H1 (cell line): Measurements from ENCODE around the gene ARMC9. TPM values are rescaled to one million over a fixed set of nuclear protein-coding genes. Genes with fewer than 3 reads are reported as not detected.

Experiments
- CTCF ChIA-PET: fragments of 300-600 bp; sonication (Branson Sonifier 250); formaldehyde crosslinking; loops from one replicate; lab custom pipeline; 2021; ENCODE audit not compliant: partially characterized antibody; lab: Charles Lee
- POLR2A ChIA-PET: fragments of 300-600 bp; sonication (Branson Sonifier 250); formaldehyde crosslinking; loops from one replicate; lab custom pipeline; 2021; ENCODE audit warnings: inconsistent platforms; ENCODE audit not compliant: partially characterized antibody; lab: Charles Lee
- DNase-seq, 2 experiments: peaks; one replicate each; pipeline versions ENCODE4 v3.0.0 to v3.0.0-alpha.2; 2010 to 2022; ENCODE audit warnings: low spot score in 2 of 2, low read depth in 1 of 2, mixed read lengths in 1 of 2
- FAIRE-seq: peaks from 2 replicates; lab custom pipeline; 2011; peaks lifted over from hg19 to GRCh38; lab: Jason Lieb, UNC
- H2AFZ ChIP-seq: 2 replicates; pipeline ENCODE4 v1.8.1; 2012; ENCODE audit warnings: low read length, inconsistent platforms
- H2AK5ac ChIP-seq: 2 replicates; pipeline ENCODE4 v1.6.1; 2013; ENCODE audit warnings: low read depth, low read length
- H2BK120ac ChIP-seq: replicated peaks from 2 replicates; pipeline ENCODE3; 2013; ENCODE audit warnings: low read depth, low read length, inconsistent platforms
- H2BK12ac ChIP-seq: 2 replicates; pipeline ENCODE4 v1.6.1; 2013; ENCODE audit warnings: low read depth, low read length
- H2BK15ac ChIP-seq: 2 replicates; pipeline ENCODE4 v1.6.1; 2013; ENCODE audit warnings: low read length
- H2BK20ac ChIP-seq: 2 replicates; pipeline ENCODE4 v1.6.1; 2013; ENCODE audit warnings: low read length
- H2BK5ac ChIP-seq: 2 replicates; pipeline ENCODE4 v1.6.1; 2013; ENCODE audit warnings: low read depth, low read length
- H3K14ac ChIP-seq: 2 replicates; pipeline ENCODE4 v1.6.1; 2013; ENCODE audit warnings: inconsistent platforms; ENCODE audit not compliant: insufficient read length
- H3K18ac ChIP-seq: 2 replicates; pipeline ENCODE4 v1.6.1; 2013; ENCODE audit warnings: low read length; ENCODE audit errors: extremely low read depth
- H3K23ac ChIP-seq: 2 replicates; pipeline ENCODE4 v1.6.1; 2013; ENCODE audit warnings: inconsistent platforms; ENCODE audit not compliant: insufficient read length
- H3K23me2 ChIP-seq: 2 replicates; pipeline ENCODE4 v1.6.1; 2013; ENCODE audit warnings: low read depth, low read length
- H3K27ac ChIP-seq: 2 replicates; pipeline ENCODE4 v1.6.1; 2011; ENCODE audit warnings: low read depth, low read length, inconsistent platforms
- H3K27me3 ChIP-seq, 4 experiments: replicated peaks in 1 of 4; 1 replicate in 1 of 4; 2 replicates in 3 of 4; pipeline versions ENCODE4 v1.6.1 to v1.8.1; 2011 to 2013; ENCODE audit warnings: low read length in 3 of 4, mild to moderate bottlenecking in 3 of 4, inconsistent platforms in 2 of 4, mixed read lengths in 2 of 4, moderate library complexity in 1 of 4; ENCODE audit not compliant: control insufficient read depth in 3 of 4, insufficient read depth in 3 of 4; ENCODE audit errors: extremely low read depth in 1 of 4
- H3K36me3 ChIP-seq, 4 experiments: 2 replicates each; pipeline versions ENCODE4 v1.6.1 to v1.8.1; 2011 to 2013; ENCODE audit warnings: mild to moderate bottlenecking in 4 of 4, low read length in 3 of 4, moderate library complexity in 2 of 4, control low read depth in 1 of 4, inconsistent platforms in 1 of 4; ENCODE audit not compliant: insufficient read depth in 4 of 4, control insufficient read depth in 2 of 4
- H3K4ac ChIP-seq: replicated peaks from 2 replicates; pipeline ENCODE3; 2013; ENCODE audit warnings: low read length, low read depth, mixed read lengths, inconsistent platforms; ENCODE audit not compliant: insufficient read length
- H3K4me1 ChIP-seq, 4 experiments: replicated peaks in 1 of 4; 1 replicate in 1 of 4; 2 replicates in 3 of 4; pipeline versions ENCODE4 v1.6.1 to v1.8.1; 2011 to 2013; ENCODE audit warnings: low read length in 3 of 4, inconsistent platforms in 2 of 4, mixed read lengths in 1 of 4; ENCODE audit not compliant: insufficient read depth in 4 of 4, control insufficient read depth in 3 of 4
- H3K4me2 ChIP-seq, 2 experiments: 2 replicates each; pipeline versions ENCODE4 v1.6.1 to v1.8.1; 2011 to 2013; ENCODE audit warnings: low read depth in 2 of 2, low read length in 2 of 2, control low read depth in 1 of 2, inconsistent platforms in 1 of 2, mild to moderate bottlenecking in 1 of 2; ENCODE audit not compliant: insufficient read depth in 1 of 2
- H3K4me3 ChIP-seq, 4 experiments: fragments of 200-600, 300-600 bp in 1 of 4; sonication (generic), shearing (Covaris generic), sonication (Bioruptor Twin) in 1 of 4; 2 replicates each; pipeline versions ENCODE4 v1.5.1 to v1.8.1; 2011 to 2016; ENCODE audit warnings: low read length in 4 of 4, low read depth in 3 of 4, control low read depth in 2 of 4, inconsistent platforms in 2 of 4, mild to moderate bottlenecking in 2 of 4, mixed read lengths in 1 of 4, moderate library complexity in 1 of 4; ENCODE audit not compliant: insufficient read depth in 2 of 4; ENCODE audit errors: extremely low read depth in 1 of 4
- H3K56ac ChIP-seq: replicated peaks from 2 replicates; pipeline ENCODE3; 2013; ENCODE audit warnings: low read depth, mild to moderate bottlenecking, mixed read lengths, low read length, inconsistent platforms; ENCODE audit not compliant: insufficient read length
- H3K79me1 ChIP-seq: 2 replicates; pipeline ENCODE4 v1.6.1; 2013; ENCODE audit warnings: low read depth, low read length, control low read depth
- H3K79me2 ChIP-seq, 2 experiments: 2 replicates each; pipeline versions ENCODE4 v1.6.1 to v1.8.1; 2012 to 2013; ENCODE audit warnings: low read length in 2 of 2, mild to moderate bottlenecking in 2 of 2, inconsistent platforms in 1 of 2; ENCODE audit not compliant: insufficient read depth in 2 of 2, control insufficient read depth in 1 of 2
- H3K9ac ChIP-seq, 4 experiments: replicated peaks in 1 of 4; 1 replicate in 1 of 4; 2 replicates in 3 of 4; pipeline versions ENCODE4 v1.6.1 to v1.8.1; 2011 to 2013; ENCODE audit warnings: low read depth in 3 of 4, low read length in 3 of 4, control low read depth in 2 of 4, mild to moderate bottlenecking in 2 of 4, moderate library complexity in 2 of 4, inconsistent platforms in 1 of 4; ENCODE audit errors: extremely low read depth in 1 of 4
- H3K9me3 ChIP-seq, 2 experiments: 2 replicates each; pipeline versions ENCODE4 v1.6.1 to v1.8.1; 2012 to 2013; ENCODE audit warnings: mild to moderate bottlenecking in 2 of 2, moderate library complexity in 2 of 2, control low read depth in 1 of 2, inconsistent platforms in 1 of 2, low read depth in 1 of 2, low read length in 1 of 2, mixed read lengths in 1 of 2; ENCODE audit not compliant: insufficient read depth in 2 of 2
- H4K20me1 ChIP-seq, 2 experiments: replicated peaks in 1 of 2; 2 replicates each; pipeline versions ENCODE3 to v1.8.1; 2011 to 2013; ENCODE audit warnings: inconsistent platforms in 2 of 2, low read length in 2 of 2, mild to moderate bottlenecking in 1 of 2; ENCODE audit not compliant: insufficient read depth in 2 of 2, control insufficient read depth in 1 of 2
- H4K5ac ChIP-seq: 2 replicates; pipeline ENCODE4 v1.6.1; 2013; ENCODE audit warnings: low read length, low read depth, mixed read lengths, inconsistent platforms; ENCODE audit not compliant: insufficient read length
- H4K8ac ChIP-seq: 2 replicates; pipeline ENCODE4 v1.8.0; 2013; ENCODE audit warnings: mild to moderate bottlenecking, moderate library complexity, low read length, inconsistent platforms; ENCODE audit not compliant: insufficient read depth; ENCODE audit errors: extremely low read depth
- H4K91ac ChIP-seq: replicated peaks from 2 replicates; pipeline ENCODE3; 2013; ENCODE audit warnings: low read length, mixed read lengths, inconsistent platforms; ENCODE audit not compliant: insufficient read length
- BACH1 ChIP-seq: IDR thresholded peaks from 2 replicates; pipeline ENCODE4 v1.6.1; 2012; ENCODE audit warnings: low read length, improper control_type of control experiment
- CHD1 ChIP-seq: IDR thresholded peaks from 2 replicates; pipeline ENCODE4 v1.6.1; 2012; ENCODE audit warnings: low read depth, low read length, improper control_type of control experiment
- EZH2 ChIP-seq: fragments of 200-600 bp; sonication (generic); IDR thresholded peaks from 2 replicates; pipeline ENCODE4 v1.7.1; 2012; ENCODE audit warnings: low read depth, mild to moderate bottlenecking, moderate library complexity, low read length, inconsistent platforms; ENCODE audit not compliant: severe bottlenecking
- GABPA ChIP-seq: IDR thresholded peaks from 2 replicates; pipeline ENCODE4 v1.6.1; 2011; ENCODE audit warnings: mild to moderate bottlenecking, low read length, moderate library complexity, borderline replicate concordance; ENCODE audit not compliant: insufficient read depth
- GTF2F1 ChIP-seq: IDR thresholded peaks from 2 replicates; pipeline ENCODE4 v1.6.1; 2012; ENCODE audit warnings: low read depth, low read length, improper control_type of control experiment, borderline replicate concordance
- HDAC6 ChIP-seq: IDR thresholded peaks from one replicate; pipeline ENCODE4 v1.7.1; 2012; ENCODE audit warnings: low read depth, mild to moderate bottlenecking, inconsistent platforms, low read length, moderate library complexity
- KDM4A ChIP-seq: IDR thresholded peaks from one replicate; pipeline ENCODE4 v1.7.1; 2012; ENCODE audit warnings: low read depth, mild to moderate bottlenecking, moderate library complexity, low read length, inconsistent platforms; ENCODE audit not compliant: severe bottlenecking
- PHF8 ChIP-seq: fragments of 200-600 bp; sonication (generic); conservative IDR thresholded peaks from 2 replicates; pipeline ENCODE4 v1.7.1; 2012; ENCODE audit warnings: low read depth, mild to moderate bottlenecking, inconsistent platforms, low read length, moderate library complexity
- POLR2AphosphoS5 ChIP-seq: IDR thresholded peaks from 2 replicates; pipeline ENCODE4 v1.6.1; 2011; ENCODE audit warnings: low read depth, low read length
- SAP30 ChIP-seq: fragments of 300-600 bp; sonication (generic); IDR thresholded peaks from 2 replicates; pipeline ENCODE4 v1.7.1; 2012; ENCODE audit warnings: low read length, moderate library complexity, mild to moderate bottlenecking, inconsistent platforms; ENCODE audit not compliant: insufficient read depth, insufficient replicate concordance
- SIN3A ChIP-seq, 2 experiments: IDR thresholded peaks in 1 of 2; conservative IDR thresholded peaks in 1 of 2; 2 replicates each; pipeline ENCODE4 v1.6.1; 2011 to 2012; ENCODE audit warnings: low read length in 2 of 2, improper control_type of control experiment in 1 of 2, low read depth in 1 of 2, mild to moderate bottlenecking in 1 of 2
- SP4 ChIP-seq: IDR thresholded peaks from 2 replicates; pipeline ENCODE4 v1.6.1; 2012; ENCODE audit warnings: low read length, inconsistent platforms
- TAF7 ChIP-seq: optimal IDR thresholded peaks from 2 replicates; pipeline ENCODE3; 2011; ENCODE audit warnings: low read depth, mild to moderate bottlenecking, inconsistent platforms, low read length, moderate library complexity, borderline replicate concordance
- TEAD4 ChIP-seq: IDR thresholded peaks from 2 replicates; pipeline ENCODE4 v1.6.1; 2012; ENCODE audit warnings: low read depth, low read length, inconsistent platforms, mixed read lengths
- YY1 ChIP-seq: IDR thresholded peaks from 2 replicates; pipeline ENCODE4 v1.6.1; 2011; ENCODE audit warnings: low read depth, mild to moderate bottlenecking, low read length
- WGBS, 2 experiments: shearing (Covaris generic) in 1 of 2; methylation state at CpG; one replicate each; pipeline versions ENCODE4 v1.1.6 to v1.1.7; 2013 to 2015; ENCODE audit warnings: low lambda C conversion rate in 2 of 2, mixed read lengths in 2 of 2, inconsistent platforms in 1 of 2, low coverage in 1 of 2, missing lambda C conversion rate in 1 of 2; ENCODE audit not compliant: insufficient replicate concordance in 2 of 2, insufficient coverage in 1 of 2, insufficient read length in 1 of 2; ENCODE audit errors: extremely low coverage in 1 of 2, missing lambda C conversion rate in 1 of 2; 5-methylcytosine and 5-hydroxymethylcytosine counted together
- polyA plus RNA-seq, 7 experiments: library from polyadenylated mRNA; depleted of rRNA in 3 of 7; stranded (reverse) in 5 of 7; unstranded in 2 of 7; fragments of >200 nt in 5 of 7; fragments of 200-250 nt in 2 of 7; gene quantifications; 1 replicate in 5 of 7; 2 replicates in 1 of 7; 4 replicates in 1 of 7; pipeline versions ENCODE4 v1.2.1 to v1.2.3, GENCODE V29; 2011 to 2013; ENCODE audit warnings: missing spikeins in 2 of 7, mixed read lengths in 2 of 7
- total RNA-seq: library from RNA; stranded (reverse); fragmentation: NEBNext Ultra II Directional; extraction: Animal tissue kit (Norgen Biotek cat#: 25700); gene quantifications from 2 replicates; pipeline ENCODE4 v1.2.1, GENCODE V29; 2021

The ARMC9 gene
- total and polyA plus RNA-seq, 2 of the 8 experiments (the other 6 are each of a cell fraction or from before 2014, with no cell fraction given) = 23.2 to 36.1 TPM

DNA sequence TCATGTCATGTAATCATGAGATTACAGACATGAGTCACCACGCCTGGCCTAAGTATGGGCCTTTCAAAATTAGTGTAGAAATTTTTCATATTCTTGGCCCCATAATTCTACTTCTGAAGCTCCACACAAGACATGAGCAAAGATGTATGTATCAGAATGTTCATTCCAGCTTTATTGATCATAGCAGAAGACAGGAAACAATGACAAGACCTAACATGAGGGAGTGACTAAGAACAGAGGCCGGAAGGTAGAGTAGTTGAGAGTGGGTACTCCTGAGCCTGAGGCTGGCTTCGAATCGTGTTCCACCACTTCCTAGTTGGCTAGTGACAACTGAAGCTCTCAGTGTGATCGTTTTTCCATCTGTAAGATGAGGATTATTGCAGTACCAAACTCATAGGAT lies 89.3 kb downstream of the ARMC9 start:
- Histone ChIP-seq H3K79me2 (no peaks in the 10 kb centered on the region), H4K20me1 (no peaks in the 10 kb centered on the region), H3K4me3 (no peak overlapping the region), H2BK12ac (no peak overlapping the region), H2AFZ (no peak overlapping the region), H2BK15ac (no peak overlapping the region), H3K4ac (no peak overlapping the region), H4K5ac (no peak overlapping the region), H3K18ac (no peak overlapping the region), H3K23ac (no peak overlapping the region), H3K9ac (no peak overlapping the region), H2BK20ac (no peak overlapping the region), H3K9me3 (no peaks in the 10 kb centered on the region), H3K14ac (no peak overlapping the region), H4K8ac (no peak overlapping the region), H4K91ac (no peak overlapping the region), H3K27ac (no peak overlapping the region), H3K36me3 (peaks cover 0 to 3% (median 0%) of the 10 kb centered on the region in 4 experiments; a peak in 2 of 8 replicates), H3K4me2 (no peak overlapping the region), H2AK5ac (no peak overlapping the region), H3K79me1 (no peaks in the 10 kb centered on the region), H2BK5ac (no peak overlapping the region), H3K27me3 (no peaks in the 10 kb centered on the region), H3K56ac (no peak overlapping the region), H3K4me1 (no peaks in the 10 kb centered on the region), H3K23me2 (no peaks in the 10 kb centered on the region), H2BK120ac (no peak overlapping the region)
- ChIA-PET CTCF (interaction anchor here (0.7 to 1.9 kb wide), 8 partner anchors 9 to 126 kb away, joined by 3 to 9 read pairs (median 6); no protein-coding TSS in a partner anchor), POLR2A (interaction anchor here (0.9 to 1.2 kb wide), 2 partner anchors 13 to 170 kb away, joined by 3 read pairs; no protein-coding TSS in a partner anchor)
- WGBS, 2 experiments = 81% methylated on average over 5 of the region's 5 CpGs; no CpG with 5 or more reads in 1 of the 2 experiments
- DNase-seq = no peak
- FAIRE-seq = no peak
- TF ChIP-seq CHD1 = no peak
- no peak for TF ChIP-seq TEAD4
- no peak for TF ChIP-seq POLR2AphosphoS5
- TF ChIP-seq HDAC6 = no peak
- no peak for TF ChIP-seq SIN3A (conservative IDR thresholded peaks at IDR 0.05 in 1 of 2, IDR thresholded peaks at IDR 0.05 in 1 of 2; ENCODE audit: low read depth in 1 of 2, low read length in 2 of 2)
- TF ChIP-seq EZH2 = no peak
- TF ChIP-seq PHF8 = no peak
- TF ChIP-seq GABPA = no peak
- TF ChIP-seq TAF7 = no peak
- no peak for TF ChIP-seq GTF2F1
- TF ChIP-seq BACH1 = no peak
- no peak for TF ChIP-seq SP4
- TF ChIP-seq KDM4A = no peak
- TF ChIP-seq YY1 = no peak
- no peak for TF ChIP-seq SAP30
